Prostate gland (tissue), 2 donors: ENCODE results near the gene DGKB. TPM values are rescaled to one million over a fixed set of nuclear protein-coding genes. Genes with fewer than 3 reads are reported as not detected.
A peak's percentile ranks its signal among the peaks of the same experiment; 100 is the strongest.

Source experiments
- DNase-seq: peaks from one replicate; pipeline ENCODE4 v3.0.0-alpha.2; 2019; ENCODE audit warnings: low spot score
- H3K27ac ChIP-seq, 2 donors: fragments of 200-600 bp; sonication (generic); 2 replicates each; pipeline ENCODE4 v1.5.1; 2017 to 2019
- H3K27me3 ChIP-seq: fragments of 200-600 bp; sonication (generic); replicated peaks from 2 replicates; pipeline ENCODE4 v1.5.1; 2019; ENCODE audit not compliant: insufficient read depth
- H3K36me3 ChIP-seq, 2 donors: fragments of 200-600 bp; sonication (generic); 1 replicate in 1 of 2; 2 replicates in 1 of 2; pipeline versions ENCODE4 v1.5.1 to v1.8.1; 2017 to 2019
- H3K4me1 ChIP-seq: fragments of 200-600 bp; sonication (generic); replicated peaks from 2 replicates; pipeline ENCODE4 v1.5.1; 2019
- H3K4me3 ChIP-seq, 2 donors: fragments of 200-600 bp; sonication (generic); 2 replicates each; pipeline ENCODE4 v1.5.1; 2017 to 2019
- H3K9me3 ChIP-seq: fragments of 200-600 bp; sonication (generic); 2 replicates; pipeline ENCODE4 v1.5.1; 2017
- CTCF ChIP-seq, 4 experiments: fragments of 200-600 bp in 2 of 4; fragments of 450-650 bp in 2 of 4; sonication (generic) in 2 of 4; IDR thresholded peaks; 1 replicate in 3 of 4; 2 replicates in 1 of 4; pipeline ENCODE4 v1.5.1; 2016 to 2019; ENCODE audit warnings: antibody characterized with exemption in 4 of 4, mild to moderate bottlenecking in 2 of 4, moderate library complexity in 2 of 4
- POLR2A ChIP-seq: fragments of 450-650 bp; IDR thresholded peaks from one replicate; pipeline ENCODE4 v1.6.1; 2016; ENCODE audit warnings: antibody characterized with exemption, mild to moderate bottlenecking
- POLR2AphosphoS5 ChIP-seq: sonication (generic); formaldehyde crosslinking; IDR thresholded peaks from one replicate; pipeline ENCODE4 v1.6.1; 2017; ENCODE audit warnings: antibody characterized with exemption
- WGBS: methylation state at CpG from one replicate; pipeline ENCODE4 v1.1.5; 2018; 5-methylcytosine and 5-hydroxymethylcytosine counted together
- intact Hi-C: fragments of 100-400 bp; cut with DNase I; formaldehyde crosslinking; loops from one replicate; pipeline ENCODE4 v1.14.2; 2022
- total RNA-seq, 2 donors: library from RNA; depleted of rRNA; stranded (reverse); fragments of >200 nt; gene quantifications; one replicate each; pipeline ENCODE4 v1.1.0, GENCODE V29; 2016

DGKB gene
- total RNA-seq, 2 donors from 2014 or later, result 0.45 TPM; not detected in 1

GRCh38 chr7:14747701-14748100, 154.8 kb downstream of the DGKB start:
- no peak for DNase-seq
- Histone ChIP-seq H3K27me3 (no peaks in the 10 kb centered on the region), H3K4me3 (no peak overlapping the region), H3K27ac (no peak overlapping the region), H3K4me1 (no peaks in the 10 kb centered on the region), H3K9me3 (no peaks in the 10 kb centered on the region), H3K36me3 (no peaks in the 10 kb centered on the region)
- TF ChIP-seq CTCF (IDR thresholded peaks at IDR 0.05), result no peak
- TF ChIP-seq POLR2AphosphoS5, result no peak
- TF ChIP-seq POLR2A, result no peak
- WGBS, result 61% methylated on average over 4 of the region's 4 CpGs
- intact Hi-C loops, result no loop called here

GRCh38 chr7:14745076-14745475, 157.5 kb downstream of the DGKB start:
- 91% methylated on average over 4 of the region's 4 CpGs for WGBS
- no peak for DNase-seq
- intact Hi-C loops, result no loop called here
- no peak overlapping the region for H3K4me3 ChIP-seq
- H3K9me3 ChIP-seq, result no peaks in the 10 kb centered on the region
- TF ChIP-seq POLR2A (no peak), CTCF (IDR thresholded peaks at IDR 0.05) (peak in 1 of 4 experiments; percentile 23)
- H3K4me1 ChIP-seq, result no peaks in the 10 kb centered on the region
- H3K36me3 ChIP-seq, result no peaks in the 10 kb centered on the region
- H3K27me3 ChIP-seq, result no peaks in the 10 kb centered on the region
- H3K27ac ChIP-seq, result no peak overlapping the region

GRCh38 chr7:14740606-14741005, 161.9 kb downstream of the DGKB start:
- Histone ChIP-seq H3K4me1 (no peaks in the 10 kb centered on the region), H3K9me3 (no peaks in the 10 kb centered on the region), H3K27ac (no peak overlapping the region), H3K4me3 (no peak overlapping the region), H3K27me3 (no peaks in the 10 kb centered on the region), H3K36me3 (no peaks in the 10 kb centered on the region)
- 94% methylated on average over 4 of the region's 4 CpGs for WGBS
- no peak for TF ChIP-seq CTCF (IDR thresholded peaks at IDR 0.05)
- TF ChIP-seq POLR2A, result no peak
- no peak for TF ChIP-seq POLR2AphosphoS5
- no peak for DNase-seq
- intact Hi-C loops, result no loop called here

GRCh38 chr7:14739841-14740185, 162.7 kb downstream of the DGKB start:
- TF ChIP-seq POLR2A, result no peak
- no peak for TF ChIP-seq CTCF (IDR thresholded peaks at IDR 0.05)
- no peak for TF ChIP-seq POLR2AphosphoS5
- H3K27ac ChIP-seq, result no peak overlapping the region
- DNase-seq, result no peak
- intact Hi-C loops, result no loop called here
- H3K36me3 ChIP-seq, result no peaks in the 10 kb centered on the region
- no peaks in the 10 kb centered on the region for H3K27me3 ChIP-seq
- H3K4me1 ChIP-seq, result no peaks in the 10 kb centered on the region
- H3K4me3 ChIP-seq, result no peak overlapping the region
- 100% methylated on average over 12 of the region's 12 CpGs for WGBS
- no peaks in the 10 kb centered on the region for H3K9me3 ChIP-seq

- no peak for DNase-seq
- WGBS, result 76% methylated on average over 9 of the region's 9 CpGs
- intact Hi-C loops, result no loop called here
- Histone ChIP-seq H3K9me3 (no peaks in the 10 kb centered on the region), H3K27me3 (no peaks in the 10 kb centered on the region), H3K27ac (no peak overlapping the region), H3K36me3 (no peaks in the 10 kb centered on the region), H3K4me1 (no peaks in the 10 kb centered on the region), H3K4me3 (no peak overlapping the region)
- no peak for TF ChIP-seq POLR2A
- TF ChIP-seq POLR2AphosphoS5, result no peak
- TF ChIP-seq CTCF (IDR thresholded peaks at IDR 0.05), result no peak
Measured at GRCh38 chr7:14739168-14739840, 163.2 kb downstream of the DGKB start.
